Neural crest cell (in vitro differentiated cells): Measurements from ENCODE around the gene EGF. TPM values are rescaled to one million over a fixed set of nuclear protein-coding genes. Genes with fewer than 3 reads are reported as not detected.
"Not testable (repeated sequence)": the region's sequence is repeated elsewhere in the genome, so short reads cannot be mapped to it uniquely, and the experiment has no call there.

Experiments
- DNase-seq: peaks from one replicate; pipeline ENCODE4 v3.0.0; 2021; ENCODE audit warnings: low read depth, mixed read lengths, low spot score
- H3K27ac Mint-ChIP-seq: one replicate; pipeline ENCODE4 v1.8.0; 2021; ENCODE audit warnings: mild to moderate bottlenecking, mixed read lengths; ENCODE audit not compliant: unreplicated experiment
- H3K27me3 Mint-ChIP-seq: 2 replicates; pipeline ENCODE4 v1.8.0; 2021; ENCODE audit warnings: low read depth, mild to moderate bottlenecking, mixed read lengths
- H3K36me3 Mint-ChIP-seq: 2 replicates; pipeline ENCODE4 v1.8.0; 2021; ENCODE audit warnings: low read depth, mild to moderate bottlenecking, mixed read lengths
- H3K4me1 Mint-ChIP-seq: 2 replicates; pipeline ENCODE4 v1.8.0; 2021; ENCODE audit warnings: mixed read lengths
- H3K4me3 Mint-ChIP-seq: one replicate; pipeline ENCODE4 v1.8.0; 2021; ENCODE audit warnings: mild to moderate bottlenecking, mixed read lengths
- H3K9me3 Mint-ChIP-seq: 2 replicates; pipeline ENCODE4 v1.8.0; 2021; ENCODE audit warnings: mixed read lengths
- CTCF ChIP-seq: fragments of 200-600 bp; sonication (generic); conservative IDR thresholded peaks from 2 replicates; pipeline ENCODE4 v1.5.0; 2021; ENCODE audit warnings: antibody characterized with exemption, mild to moderate bottlenecking
- total RNA-seq: library from RNA; stranded (reverse); gene quantifications from 2 replicates; pipeline ENCODE4 v1.2.1, GENCODE V29; 2021

The EGF gene
- total RNA-seq, 1 donor from 2014 or later, result 0.84 TPM

DNA sequence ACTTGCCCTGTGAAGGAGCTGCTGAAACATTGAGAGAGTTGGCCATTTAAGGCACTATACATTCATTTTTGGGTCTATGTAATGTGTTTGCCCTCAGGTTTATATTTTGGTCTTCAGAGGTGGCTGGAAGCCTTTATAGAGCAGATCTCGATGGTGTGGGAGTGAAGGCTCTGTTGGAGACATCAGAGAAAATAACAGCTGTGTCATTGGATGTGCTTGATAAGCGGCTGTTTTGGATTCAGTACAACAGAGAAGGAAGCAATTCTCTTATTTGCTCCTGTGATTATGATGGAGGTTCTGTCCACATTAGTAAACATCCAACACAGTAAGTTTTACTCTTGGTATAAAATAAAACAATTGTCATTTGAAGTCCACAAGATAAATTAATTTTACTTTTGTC is 31.1 kb downstream of the EGF start:
- Mint-ChIP-seq H3K36me3 (no peaks in the 10 kb centered on the region), H3K4me3 (no peak overlapping the region), H3K27me3 (no peaks in the 10 kb centered on the region), H3K9me3 (peaks cover 3% of the 10 kb centered on the region), H3K27ac (no peak overlapping the region), H3K4me1 (no peaks in the 10 kb centered on the region)
- no peak for DNase-seq
- no peak for TF ChIP-seq CTCF

DNA sequence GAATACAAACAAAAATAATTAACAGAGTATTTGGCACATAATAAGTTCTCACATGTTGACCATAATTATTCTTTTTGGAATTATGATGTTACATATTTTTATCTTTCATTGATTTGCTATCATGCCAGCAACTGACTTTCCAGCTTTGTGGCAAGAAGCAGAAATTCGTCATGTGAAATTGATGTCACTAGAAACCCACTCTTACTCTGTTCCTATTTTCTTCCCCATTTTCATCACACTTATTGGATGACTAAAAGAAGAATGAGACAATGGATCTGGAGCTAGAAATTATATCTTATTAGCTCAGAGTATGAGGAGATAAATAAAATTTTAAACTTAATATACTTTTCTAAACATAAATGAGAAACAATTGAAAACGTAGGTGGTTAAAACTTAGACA is 31.9 kb downstream of the EGF start:
- H3K27me3 Mint-ChIP-seq, result no peaks in the 10 kb centered on the region
- H3K9me3 Mint-ChIP-seq, result peaks cover 3% of the 10 kb centered on the region
- H3K36me3 Mint-ChIP-seq, result no peaks in the 10 kb centered on the region
- no peak for TF ChIP-seq CTCF
- no peak for DNase-seq
- no peak overlapping the region for H3K4me3 Mint-ChIP-seq
- H3K27ac Mint-ChIP-seq, result no peak overlapping the region
- no peaks in the 10 kb centered on the region for H3K4me1 Mint-ChIP-seq

DNA sequence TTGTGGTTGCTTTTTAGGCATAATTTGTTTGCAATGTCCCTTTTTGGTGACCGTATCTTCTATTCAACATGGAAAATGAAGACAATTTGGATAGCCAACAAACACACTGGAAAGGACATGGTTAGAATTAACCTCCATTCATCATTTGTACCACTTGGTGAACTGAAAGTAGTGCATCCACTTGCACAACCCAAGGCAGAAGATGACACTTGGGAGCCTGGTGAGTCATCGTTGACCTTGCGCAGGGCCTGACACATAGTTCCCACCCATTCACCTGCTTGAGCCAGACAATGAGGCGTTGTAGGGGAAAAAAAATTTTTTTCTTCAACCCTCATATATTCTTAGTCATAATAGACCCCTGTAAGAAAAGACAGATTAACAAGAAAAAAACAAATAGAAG is 32.4 kb downstream of the EGF start:
- no peak for DNase-seq
- H3K4me1 Mint-ChIP-seq, result no peaks in the 10 kb centered on the region
- H3K36me3 Mint-ChIP-seq, result no peaks in the 10 kb centered on the region
- H3K9me3 Mint-ChIP-seq, result peaks cover 3% of the 10 kb centered on the region
- no peak overlapping the region for H3K27ac Mint-ChIP-seq
- no peaks in the 10 kb centered on the region for H3K27me3 Mint-ChIP-seq
- TF ChIP-seq CTCF, result no peak
- no peak overlapping the region for H3K4me3 Mint-ChIP-seq

DNA sequence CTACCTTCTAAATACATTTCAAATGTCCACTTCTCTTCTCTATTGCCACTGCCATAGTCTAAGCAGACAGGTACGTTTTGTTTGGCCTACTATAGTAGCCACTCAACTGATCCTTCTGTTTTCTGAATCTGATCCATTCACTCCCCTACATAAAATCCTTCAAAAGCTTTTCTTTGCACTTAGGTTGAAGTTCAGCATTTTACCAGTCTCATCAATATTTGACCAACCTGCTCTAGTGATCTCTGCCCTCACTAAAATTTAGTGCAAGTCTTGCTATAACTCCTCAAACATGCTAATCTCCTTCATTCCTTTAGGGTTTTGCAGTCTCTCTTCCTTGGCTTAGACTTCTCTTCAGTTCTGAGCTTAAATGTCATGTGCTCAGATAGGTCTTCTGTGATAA is 33.4 kb downstream of the EGF start:
- Mint-ChIP-seq H3K4me1 (no peaks in the 10 kb centered on the region), H3K4me3 (no peak overlapping the region), H3K27me3 (no peaks in the 10 kb centered on the region), H3K27ac (no peak overlapping the region), H3K9me3 (peaks cover 3% of the 10 kb centered on the region), H3K36me3 (no peaks in the 10 kb centered on the region)
- DNase-seq, result no peak
- no peak for TF ChIP-seq CTCF

DNA sequence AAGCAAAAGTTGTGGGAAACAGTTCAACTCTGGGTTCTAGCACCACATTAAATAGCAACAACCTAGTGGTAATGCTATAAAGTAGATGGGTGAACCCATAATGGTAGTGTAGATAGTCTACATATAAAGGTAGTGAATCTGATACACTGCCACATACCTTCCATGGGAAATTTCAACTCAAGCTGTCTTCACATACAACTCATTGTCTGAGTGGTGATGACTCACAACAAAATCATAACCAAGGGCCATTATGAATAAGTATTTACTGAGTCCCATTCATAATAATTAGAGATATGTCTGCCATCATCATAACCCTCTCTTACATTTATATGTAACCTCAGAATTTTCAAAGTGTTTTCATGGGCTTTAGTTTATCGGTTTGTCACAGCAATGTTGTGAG is 34.8 kb downstream of the EGF start:
- Mint-ChIP-seq H3K9me3 (peaks cover 3% of the 10 kb centered on the region), H3K4me1 (no peaks in the 10 kb centered on the region), H3K27ac (no peak overlapping the region), H3K36me3 (no peaks in the 10 kb centered on the region), H3K27me3 (no peaks in the 10 kb centered on the region), H3K4me3 (no peak overlapping the region)
- DNase-seq, result no peak
- TF ChIP-seq CTCF, result no peak

DNA sequence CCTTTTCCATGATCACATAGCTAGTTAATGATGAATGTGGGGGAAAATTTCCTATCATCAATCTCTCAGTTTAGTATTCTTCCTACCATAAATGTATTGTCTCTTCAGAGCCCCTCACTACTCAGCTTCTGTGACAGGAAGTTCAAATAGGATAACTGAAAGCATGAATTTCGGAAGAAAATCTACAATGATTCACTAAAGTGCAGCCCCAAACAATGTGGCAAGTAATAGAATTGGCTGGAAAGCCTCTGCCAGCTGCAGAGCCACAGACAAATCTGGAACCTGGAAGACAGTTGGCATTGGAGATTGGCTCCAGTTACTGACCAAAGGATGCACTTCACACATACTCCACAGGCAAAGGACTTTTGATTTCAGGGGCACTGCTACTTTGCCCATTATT is 35.2 kb downstream of the EGF start:
- Mint-ChIP-seq H3K27ac (no peak overlapping the region), H3K9me3 (peaks cover 3% of the 10 kb centered on the region), H3K27me3 (no peaks in the 10 kb centered on the region), H3K4me3 (no peak overlapping the region), H3K36me3 (no peaks in the 10 kb centered on the region), H3K4me1 (no peaks in the 10 kb centered on the region)
- no peak for DNase-seq
- no peak for TF ChIP-seq CTCF

- not testable (repeated sequence) for H3K9me3 Mint-ChIP-seq, H3K36me3 Mint-ChIP-seq, DNase-seq, H3K4me3 Mint-ChIP-seq, H3K4me1 Mint-ChIP-seq, H3K27ac Mint-ChIP-seq, H3K27me3 Mint-ChIP-seq
These were observed 36.5 kb downstream of the EGF start for GRCh38 chr4:109949099-109949718.
